Liver (tissue), 9 donors: ENCODE results near the gene MAP1LC3B. TPM values are rescaled to one million over a fixed set of nuclear protein-coding genes. Genes with fewer than 3 reads are reported as not detected.

Experiments used
- DNase-seq: peaks from one replicate; pipeline ENCODE4 v3.0.0-alpha.2; 2017; ENCODE audit warnings: low spot score
- H3K27ac ChIP-seq, 2 donors: one replicate each; pipeline ENCODE4 v1.7.0; 2013; ENCODE audit warnings: inconsistent platforms in 2 of 2, low read length in 2 of 2, control low read depth in 1 of 2, low read depth in 1 of 2, mild to moderate bottlenecking in 1 of 2
- H3K27me3 ChIP-seq, 4 donors: one replicate each; pipeline versions ENCODE4 v1.6.1 to v1.7.0; 2013; ENCODE audit warnings: low read length in 3 of 4, inconsistent platforms in 1 of 4, mild to moderate bottlenecking in 1 of 4, moderate library complexity in 1 of 4; ENCODE audit not compliant: control insufficient read depth in 4 of 4, insufficient read depth in 4 of 4
- H3K36me3 ChIP-seq, 4 donors: one replicate each; pipeline versions ENCODE4 v1.6.1 to v1.7.0; 2013; ENCODE audit warnings: low read length in 3 of 4, mild to moderate bottlenecking in 3 of 4, low read depth in 1 of 4, moderate library complexity in 1 of 4; ENCODE audit not compliant: control insufficient read depth in 4 of 4, insufficient read depth in 3 of 4
- H3K4me1 ChIP-seq, 4 donors: one replicate each; pipeline versions ENCODE4 v1.6.1 to v1.7.0; 2013; ENCODE audit warnings: low read length in 3 of 4, mild to moderate bottlenecking in 3 of 4, moderate library complexity in 1 of 4; ENCODE audit not compliant: control insufficient read depth in 4 of 4, insufficient read depth in 4 of 4
- H3K4me3 ChIP-seq, 3 donors: one replicate each; pipeline versions ENCODE4 v1.6.1 to v1.7.0; 2013; ENCODE audit warnings: low read length in 3 of 3, control low read depth in 1 of 3, low read depth in 1 of 3, mild to moderate bottlenecking in 1 of 3
- H3K9ac ChIP-seq, 2 donors: one replicate each; pipeline ENCODE4 v1.7.0; 2013; ENCODE audit warnings: low read length in 2 of 2, mild to moderate bottlenecking in 2 of 2, moderate library complexity in 2 of 2, control low read depth in 1 of 2, low read depth in 1 of 2
- H3K9me3 ChIP-seq, 4 donors: one replicate each; pipeline versions ENCODE4 v1.6.1 to v1.7.0; 2013; ENCODE audit warnings: low read length in 3 of 4; ENCODE audit not compliant: control insufficient read depth in 4 of 4
- ATF3 ChIP-seq: IDR thresholded peaks from 2 replicates; pipeline ENCODE4 v1.6.1; 2016; ENCODE audit warnings: antibody characterized with exemption
- CTCF ChIP-seq: fragments of 150-350 bp; IDR thresholded peaks from 2 replicates; pipeline ENCODE4 v1.5.1; 2017; ENCODE audit warnings: improper control_type of control experiment, low read depth, low read length; ENCODE audit not compliant: missing input control
- EGR1 ChIP-seq, 2 donors: IDR thresholded peaks; 2 replicates each; pipeline ENCODE4 v1.6.1; 2016 to 2018; ENCODE audit warnings: antibody characterized with exemption in 2 of 2, low read depth in 2 of 2
- FOXA1 ChIP-seq: IDR thresholded peaks from 2 replicates; pipeline ENCODE4 v1.6.1; 2016; ENCODE audit warnings: antibody characterized with exemption
- FOXA2 ChIP-seq: IDR thresholded peaks from 2 replicates; pipeline ENCODE4 v1.6.1; 2016; ENCODE audit warnings: antibody characterized with exemption
- GABPA ChIP-seq, 2 donors: IDR thresholded peaks in 1 of 2; conservative IDR thresholded peaks in 1 of 2; 2 replicates each; pipeline ENCODE4 v1.6.1; 2016; ENCODE audit warnings: antibody characterized with exemption in 2 of 2, mild to moderate bottlenecking in 1 of 2, moderate library complexity in 1 of 2
- HNF4A ChIP-seq, 2 donors: conservative IDR thresholded peaks; 2 replicates each; pipeline ENCODE4 v1.6.1; 2016; ENCODE audit warnings: antibody characterized with exemption in 2 of 2, mild to moderate bottlenecking in 2 of 2
- HNF4G ChIP-seq: IDR thresholded peaks from 2 replicates; pipeline ENCODE4 v1.6.1; 2016; ENCODE audit warnings: antibody characterized with exemption
- JUND ChIP-seq, 2 donors: IDR thresholded peaks; 2 replicates each; pipeline ENCODE4 v1.6.1; 2016; ENCODE audit warnings: antibody characterized with exemption in 2 of 2
- MAX ChIP-seq: IDR thresholded peaks from 2 replicates; pipeline ENCODE4 v1.6.1; 2016; ENCODE audit warnings: antibody characterized with exemption
- NR2F2 ChIP-seq: IDR thresholded peaks from 2 replicates; pipeline ENCODE4 v1.6.1; 2016; ENCODE audit warnings: antibody characterized with exemption
- RAD21 ChIP-seq, 2 donors: IDR thresholded peaks; 2 replicates each; pipeline ENCODE4 v1.6.1; 2016; ENCODE audit warnings: antibody characterized with exemption in 2 of 2, mild to moderate bottlenecking in 2 of 2
- REST ChIP-seq: IDR thresholded peaks from 2 replicates; pipeline ENCODE4 v1.6.1; 2016; ENCODE audit warnings: antibody characterized with exemption, mild to moderate bottlenecking
- RXRA ChIP-seq, 2 donors: IDR thresholded peaks; 2 replicates each; pipeline ENCODE4 v1.6.1; 2017 to 2018; ENCODE audit warnings: antibody characterized with exemption in 2 of 2, mild to moderate bottlenecking in 1 of 2
- SP1 ChIP-seq: IDR thresholded peaks from 2 replicates; pipeline ENCODE4 v1.6.1; 2018; ENCODE audit warnings: antibody characterized with exemption, mild to moderate bottlenecking
- TAF1 ChIP-seq: conservative IDR thresholded peaks from 2 replicates; pipeline ENCODE4 v1.6.1; 2016; ENCODE audit warnings: antibody characterized with exemption, mild to moderate bottlenecking
- YY1 ChIP-seq: IDR thresholded peaks from 2 replicates; pipeline ENCODE4 v1.6.1; 2016; ENCODE audit warnings: antibody characterized with exemption, mild to moderate bottlenecking
- ZBTB33 ChIP-seq: IDR thresholded peaks from 2 replicates; pipeline ENCODE4 v1.6.1; 2016; ENCODE audit warnings: antibody characterized with exemption
- WGBS: extraction: QIAGEN DNeasy Blood & Tissue Kit; methylation state at CpG from one replicate; pipeline ENCODE4 v1.1.7; 2013; 5-methylcytosine and 5-hydroxymethylcytosine counted together
- polyA plus RNA-seq, 2 donors: library from polyadenylated mRNA; stranded (reverse) in 1 of 2; unstranded in 1 of 2; fragments of 200-250 nt in 1 of 2; fragments of >200 nt in 1 of 2; fragmentation: Nextera tagmentation in 1 of 2; extraction: Ambion mirVana in 1 of 2; gene quantifications; one replicate each; pipeline versions ENCODE4 v1.2.1 to v1.2.3, GENCODE V29; 2013 to 2015
- total RNA-seq, 2 donors: library from RNA; depleted of rRNA; stranded (reverse); fragments of >200 nt; gene quantifications; one replicate each; pipeline ENCODE4 v1.2.3, GENCODE V29; 2014
- donor health status: healthy.
- donor health status: healthy.
- donor health status: healthy.
- donor health status: healthy.
- donor health status: healthy.

MAP1LC3B gene
- total and polyA plus RNA-seq, 4 donors, result 10.3 to 36.3 (median 15.7) TPM

GRCh38 chr16:87406495-87407088 lies 14.5 kb downstream of the MAP1LC3B start:
- H3K4me1 ChIP-seq, result no peaks in the 10 kb centered on the region
- H3K36me3 ChIP-seq, result peaks cover 16 to 74% (median 44%) of the 10 kb centered on the region in 4 donors
- no peaks in the 10 kb centered on the region for H3K27me3 ChIP-seq
- no peak overlapping the region for H3K4me3 ChIP-seq
- H3K9ac ChIP-seq, result no peak overlapping the region
- H3K27ac ChIP-seq, result peak overlapping the region in 1 of 2 donors; percentile 7
- TF ChIP-seq EGR1 (IDR thresholded peaks at IDR 0.05; ENCODE audit: low read depth in 2 of 2) (no peak), JUND (IDR thresholded peaks at IDR 0.05) (no peak), HNF4G (no peak), CTCF (no peak), GABPA (IDR thresholded peaks at IDR 0.05 in 1 of 2, conservative IDR thresholded peaks at IDR 0.05 in 1 of 2) (no peak), ATF3 (no peak), NR2F2 (no peak), YY1 (no peak), ZBTB33 (no peak), HNF4A (conservative IDR thresholded peaks at IDR 0.05) (no peak), TAF1 (no peak), MAX (no peak), REST (no peak), FOXA1 (no peak), SP1 (no peak), RAD21 (IDR thresholded peaks at IDR 0.05) (no peak), FOXA2 (no peak), RXRA (IDR thresholded peaks at IDR 0.05) (no peak)
- no peak for DNase-seq
- WGBS, result 91% methylated on average over 14 of the region's 14 CpGs
- H3K9me3 ChIP-seq, result no peaks in the 10 kb centered on the region
